MCF 10A (cell line): Measurements from ENCODE around the gene ARMC8. TPM values are rescaled to one million over a fixed set of nuclear protein-coding genes. Genes with fewer than 3 reads are reported as not detected.

Source experiments
- BruUV-seq: library from RNA; stranded (reverse); fragments of 400-500 nt; replicated peaks from 2 replicates; lab custom pipeline; 2021; lab: Mats Ljungman, UMichigan
- CTCF ChIA-PET: fragments of 300-600 bp; sonication (Branson Sonifier 250); formaldehyde crosslinking; extraction: SDS; loops from one replicate; lab custom pipeline; 2021; ENCODE audit warnings: antibody characterized with exemption, inconsistent platforms; lab: Yijun Ruan, JAX
- POLR2A ChIA-PET: fragments of 300-600, 350-650 bp; sonication (Branson Sonifier 250); formaldehyde crosslinking; extraction: SDS; loops from one replicate; lab custom pipeline; 2020; ENCODE audit warnings: antibody characterized with exemption, inconsistent platforms; lab: Yijun Ruan, JAX
- DNase-seq: peaks from one replicate; pipeline ENCODE4 v3.0.0-alpha.2; 2018; ENCODE audit not compliant: unreplicated experiment
- H3K27ac Mint-ChIP-seq: one replicate; pipeline ENCODE4 v1.8.0; 2022; ENCODE audit warnings: mild to moderate bottlenecking, low read depth, mixed read lengths; ENCODE audit not compliant: unreplicated experiment
- H3K27me3 Mint-ChIP-seq: one replicate; pipeline ENCODE4 v1.8.0; 2022; ENCODE audit warnings: mixed read lengths; ENCODE audit not compliant: insufficient read depth, unreplicated experiment
- H3K36me3 Mint-ChIP-seq: one replicate; pipeline ENCODE4 v1.8.0; 2022; ENCODE audit warnings: mild to moderate bottlenecking, moderate library complexity, mixed read lengths; ENCODE audit not compliant: insufficient read depth, unreplicated experiment
- H3K4me1 Mint-ChIP-seq: one replicate; pipeline ENCODE4 v1.8.0; 2022; ENCODE audit warnings: mixed read lengths; ENCODE audit not compliant: insufficient read depth, unreplicated experiment
- H3K4me3 Mint-ChIP-seq: one replicate; pipeline ENCODE4 v1.8.0; 2022; ENCODE audit warnings: mild to moderate bottlenecking, moderate library complexity, mixed read lengths; ENCODE audit not compliant: unreplicated experiment
- H3K9me3 Mint-ChIP-seq: one replicate; pipeline ENCODE4 v1.8.0; 2022; ENCODE audit warnings: mixed read lengths; ENCODE audit not compliant: unreplicated experiment
- intact Hi-C: fragments of 100-400 bp; cut with micrococcal nuclease; formaldehyde crosslinking; loops from 2 replicates; pipeline ENCODE4 v1.14.1; 2022
- total RNA-seq: library from RNA; stranded (reverse); gene quantifications from 2 replicates; pipeline ENCODE4 v1.2.3, GENCODE V29; 2022
- TF ChIP-seq, protein P1 (sequence below): fragments of 200-600 bp; IDR thresholded peaks from one replicate; pipeline ENCODE4 v1.8.0; 2022; ENCODE audit warnings: antibody characterized with exemption, mild to moderate bottlenecking; ENCODE audit not compliant: unreplicated experiment

Gene ARMC8
- total RNA-seq, 1 experiment from 2014 or later: 29.8 TPM

DNA sequence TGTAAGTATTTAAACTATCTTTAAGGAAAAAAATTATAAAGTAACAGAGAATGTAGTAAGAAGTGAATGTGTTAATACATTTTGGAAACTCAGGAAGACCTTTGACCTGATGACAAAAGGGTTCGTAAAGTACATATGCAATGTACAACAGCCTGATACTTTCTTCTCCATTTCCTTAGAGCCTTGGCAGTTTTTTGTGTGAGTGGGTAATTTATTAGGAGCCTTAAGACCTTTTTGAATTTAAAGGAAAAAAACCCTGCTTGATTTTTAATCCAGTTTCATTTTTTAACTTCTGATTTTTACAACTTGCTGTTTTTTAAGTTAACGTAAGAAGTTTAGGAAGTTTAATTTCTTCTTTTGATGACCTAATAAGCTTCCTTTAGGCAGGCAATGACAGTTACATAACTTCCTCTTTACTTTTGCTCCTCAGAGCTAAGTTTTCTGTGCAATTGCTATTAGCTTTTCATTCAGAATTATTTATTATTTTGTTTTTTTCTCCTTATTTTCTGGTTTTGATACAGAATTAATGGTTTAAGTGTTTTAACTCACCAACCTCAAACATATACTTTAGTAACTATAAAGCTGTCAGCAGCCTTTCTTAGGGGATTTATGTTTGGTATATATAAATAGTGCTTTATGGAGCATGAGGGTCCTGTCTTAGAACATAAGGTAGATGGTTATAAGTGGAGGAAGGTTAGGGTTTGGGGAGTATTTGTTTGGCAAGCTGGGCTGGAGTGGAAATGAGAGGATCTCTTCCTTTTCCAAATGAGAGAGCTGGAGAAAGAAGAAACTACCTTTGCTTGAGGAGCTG, 35.2 kb downstream of the ARMC8 start:
- CTCF ChIA-PET: interaction anchor here (1.6 kb wide), 1 partner anchor 9 kb away, joined by 5 read pairs; no protein-coding TSS in a partner anchor
- DNase-seq: no peak
- H3K9me3 Mint-ChIP-seq: no peaks in the 10 kb centered on the region
- H3K27ac Mint-ChIP-seq: no peak overlapping the region
- TF ChIP-seq, protein P1, sequence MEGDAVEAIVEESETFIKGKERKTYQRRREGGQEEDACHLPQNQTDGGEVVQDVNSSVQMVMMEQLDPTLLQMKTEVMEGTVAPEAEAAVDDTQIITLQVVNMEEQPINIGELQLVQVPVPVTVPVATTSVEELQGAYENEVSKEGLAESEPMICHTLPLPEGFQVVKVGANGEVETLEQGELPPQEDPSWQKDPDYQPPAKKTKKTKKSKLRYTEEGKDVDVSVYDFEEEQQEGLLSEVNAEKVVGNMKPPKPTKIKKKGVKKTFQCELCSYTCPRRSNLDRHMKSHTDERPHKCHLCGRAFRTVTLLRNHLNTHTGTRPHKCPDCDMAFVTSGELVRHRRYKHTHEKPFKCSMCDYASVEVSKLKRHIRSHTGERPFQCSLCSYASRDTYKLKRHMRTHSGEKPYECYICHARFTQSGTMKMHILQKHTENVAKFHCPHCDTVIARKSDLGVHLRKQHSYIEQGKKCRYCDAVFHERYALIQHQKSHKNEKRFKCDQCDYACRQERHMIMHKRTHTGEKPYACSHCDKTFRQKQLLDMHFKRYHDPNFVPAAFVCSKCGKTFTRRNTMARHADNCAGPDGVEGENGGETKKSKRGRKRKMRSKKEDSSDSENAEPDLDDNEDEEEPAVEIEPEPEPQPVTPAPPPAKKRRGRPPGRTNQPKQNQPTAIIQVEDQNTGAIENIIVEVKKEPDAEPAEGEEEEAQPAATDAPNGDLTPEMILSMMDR: no peak
- intact Hi-C loops: no loop called here
- peaks cover 13% of the 10 kb centered on the region for H3K4me1 Mint-ChIP-seq
- H3K4me3 Mint-ChIP-seq: no peak overlapping the region
- peaks cover 44% of the 10 kb centered on the region for H3K36me3 Mint-ChIP-seq
- POLR2A ChIA-PET: interaction anchor here (0.7 kb wide), 1 partner anchor 16 kb away, joined by 3 read pairs; no protein-coding TSS in a partner anchor
- no TSS peak for BruUV-seq
- H3K27me3 Mint-ChIP-seq: no peaks in the 10 kb centered on the region

GRCh38 chr3:138222942-138223287, 35.8 kb downstream of the ARMC8 start:
- Mint-ChIP-seq H3K9me3 (no peaks in the 10 kb centered on the region), H3K36me3 (peaks cover 49% of the 10 kb centered on the region), H3K27me3 (no peaks in the 10 kb centered on the region), H3K27ac (no peak overlapping the region), H3K4me1 (peaks cover 13% of the 10 kb centered on the region), H3K4me3 (no peak overlapping the region)
- intact Hi-C loops: no loop called here
- CTCF ChIA-PET: interaction anchor here (1.0 to 1.6 kb wide), 2 partner anchors 10 to 35 kb away, joined by 3 to 5 read pairs; no protein-coding TSS in a partner anchor
- POLR2A ChIA-PET: interaction anchor here (0.7 kb wide), 1 partner anchor 16 kb away, joined by 3 read pairs; no protein-coding TSS in a partner anchor
- DNase-seq: no peak
- TF ChIP-seq, protein P1: no peak
- BruUV-seq: no TSS peak

GRCh38 chr3:138227650-138228049, 40.5 kb downstream of the ARMC8 start:
- DNase-seq: no peak
- H3K27me3 Mint-ChIP-seq: no peaks in the 10 kb centered on the region
- TF ChIP-seq, protein P1: no peak
- CTCF ChIA-PET: interaction anchor here (0.6 to 0.7 kb wide), 2 partner anchors 14 to 628 kb away, joined by 3 to 4 read pairs; no protein-coding TSS in a partner anchor
- POLR2A ChIA-PET: interaction anchor here (0.9 kb wide), 1 partner anchor 13 kb away, joined by 3 read pairs; no protein-coding TSS in a partner anchor
- intact Hi-C loops: no loop called here
- no peak overlapping the region for H3K27ac Mint-ChIP-seq
- H3K4me3 Mint-ChIP-seq: no peak overlapping the region
- no TSS peak for BruUV-seq
- H3K9me3 Mint-ChIP-seq: no peaks in the 10 kb centered on the region
- no peaks in the 10 kb centered on the region for H3K4me1 Mint-ChIP-seq
- peaks cover 71% of the 10 kb centered on the region for H3K36me3 Mint-ChIP-seq

- no peak overlapping the region for H3K27ac Mint-ChIP-seq
- intact Hi-C loops: no loop called here
- no peaks in the 10 kb centered on the region for H3K27me3 Mint-ChIP-seq
- peaks cover 7% of the 10 kb centered on the region for H3K4me1 Mint-ChIP-seq
- no peak overlapping the region for H3K4me3 Mint-ChIP-seq
- BruUV-seq: no TSS peak
- H3K9me3 Mint-ChIP-seq: no peaks in the 10 kb centered on the region
- H3K36me3 Mint-ChIP-seq: peaks cover 57% of the 10 kb centered on the region
- no peak for DNase-seq
- POLR2A ChIA-PET: interaction anchor here (0.8 to 1.1 kb wide), 2 partner anchors 13 to 56 kb away, joined by 3 to 4 read pairs; partner anchors contain the start of gene DBR1
- TF ChIP-seq, protein P1: no peak
- CTCF ChIA-PET: interaction anchor here (0.7 to 1.5 kb wide), 2 partner anchors 10 to 1081 kb away, joined by 3 to 4 read pairs; no protein-coding TSS in a partner anchor
Observed at GRCh38 chr3:138230525-138230924, 43.4 kb downstream of the ARMC8 start.
